Astrocyte of the cerebellum (primary cell): ENCODE measurements around the gene FUNDC2.

Experiments
- DNase-seq: peaks from one replicate; pipeline ENCODE4 v3.0.0-alpha.2; 2011; ENCODE audit warnings: low read depth
- H3K4me3 ChIP-seq: 2 replicates; pipeline ENCODE4 v1.5.1; 2011; ENCODE audit warnings: mild to moderate bottlenecking, low read depth, low read length, moderate library complexity
- CTCF ChIP-seq: IDR thresholded peaks from 2 replicates; pipeline ENCODE4 v1.5.1; 2012; ENCODE audit warnings: low read length, low read depth, moderate library complexity, mild to moderate bottlenecking; ENCODE audit errors: missing control alignments
- in situ Hi-C: cut with HindIII; loops from 2 replicates; pipeline ENCODE4 v1.10.0; 2017; ENCODE audit warnings: low sequenced_read_pairs

Gene FUNDC2, protein sequence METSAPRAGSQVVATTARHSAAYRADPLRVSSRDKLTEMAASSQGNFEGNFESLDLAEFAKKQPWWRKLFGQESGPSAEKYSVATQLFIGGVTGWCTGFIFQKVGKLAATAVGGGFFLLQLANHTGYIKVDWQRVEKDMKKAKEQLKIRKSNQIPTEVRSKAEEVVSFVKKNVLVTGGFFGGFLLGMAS

GRCh38 chrX:155026727-155027508 is at the start of gene FUNDC2:
TSS of gene FUNDC2 (plus strand) at chrX:155026844. CDS start at chrX:155026939, 95 bp downstream.
- peak within 1 kb of the TSS; percentile 69 for H3K4me3 ChIP-seq
- DNase-seq, result peak; percentile 76
- TF ChIP-seq CTCF, result no peak
- in situ Hi-C loops, result no loop called here

GRCh38 chrX:154979629-154980028 is 47.0 kb upstream of the FUNDC2 start:
- no peak overlapping the region for H3K4me3 ChIP-seq
- in situ Hi-C loops, result no loop called here
- no peak for DNase-seq
- TF ChIP-seq CTCF, result no peak

- DNase-seq, result peak; percentile 22
- in situ Hi-C loops, result no loop called here
These were observed 46.1 kb upstream of the FUNDC2 start for GRCh38 chrX:154980330-154981115.

DNA sequence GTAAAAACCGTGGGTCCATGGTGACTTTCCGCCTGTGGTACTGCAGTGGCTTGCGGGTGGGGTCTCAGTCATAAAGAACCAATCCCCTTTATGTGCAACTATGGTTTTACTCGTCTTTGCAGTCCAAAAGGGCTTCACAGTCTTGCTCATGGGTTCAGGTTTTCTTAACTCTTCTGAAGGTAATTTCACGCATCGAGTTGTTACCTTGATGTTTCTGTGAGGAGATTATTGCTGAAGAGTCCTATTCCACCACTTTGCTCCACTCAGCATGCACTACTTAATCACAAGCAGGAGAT is 45.6 kb upstream of the FUNDC2 start:
- no peak for DNase-seq
- in situ Hi-C loops, result no loop called here
- TF ChIP-seq CTCF, result no peak
- no peak overlapping the region for H3K4me3 ChIP-seq

More at GRCh38 chrX:154980330-154981115, 46.1 kb upstream of the FUNDC2 start:
- TF ChIP-seq CTCF, result peak; percentile 55
- peak overlapping the region; percentile 30 for H3K4me3 ChIP-seq

- DNase-seq, result no peak
- in situ Hi-C loops, result no loop called here
- no peak overlapping the region for H3K4me3 ChIP-seq
- no peak for TF ChIP-seq CTCF
These were observed 39.6 kb upstream of the FUNDC2 start for GRCh38 chrX:154986826-154987575.

DNA sequence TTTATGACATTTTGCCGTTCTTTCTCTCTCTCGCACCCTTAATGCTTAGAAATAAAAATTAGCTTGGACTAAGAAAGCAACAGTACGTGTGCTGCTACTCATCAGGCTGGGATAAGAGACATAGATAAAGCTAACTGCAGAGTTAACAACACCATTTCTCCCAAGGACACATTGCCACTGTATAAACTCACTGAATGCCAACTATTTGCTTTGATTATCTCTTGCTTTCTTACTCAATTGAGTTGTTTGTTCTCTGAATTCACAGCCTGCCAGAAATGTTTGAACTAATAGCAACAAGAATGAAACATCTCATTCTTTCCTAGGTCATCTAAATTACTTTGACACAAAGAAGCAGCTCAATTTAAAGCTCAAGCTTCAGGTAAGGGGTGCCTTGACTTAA is 38.7 kb upstream of the FUNDC2 start:
- in situ Hi-C loops, result no loop called here
- no peak overlapping the region for H3K4me3 ChIP-seq
- TF ChIP-seq CTCF, result no peak
- DNase-seq, result no peak
